HepG2 (cell line): ENCODE measurements around the gene BZW1. TPM values are rescaled to one million over a fixed set of nuclear protein-coding genes. Genes with fewer than 3 reads are reported as not detected.

Source experiments
- ATAC-seq: fragments of 200-7000 bp; cut with Tn5 transposase; 3 replicates; pipeline ENCODE4 v1.9.1; 2020; ENCODE audit warnings: mild to moderate bottlenecking, moderate library complexity
- BruUV-seq: library from RNA; stranded (reverse); fragments of 400-500 nt; replicated peaks from 2 replicates; lab custom pipeline; 2021; lab: Mats Ljungman, UMichigan
- CTCF ChIA-PET: fragments of 300-600 bp; formaldehyde crosslinking; extraction: SDS; loops from one replicate; lab custom pipeline; 2021; ENCODE audit warnings: low total read pairs, inconsistent platforms, low intra/inter-chr PET ratio; lab: Yijun Ruan, JAX
- POLR2A ChIA-PET: fragments of 350-600 bp; sonication (Branson Sonifier 250); formaldehyde crosslinking; loops from one replicate; lab custom pipeline; 2020; ENCODE audit warnings: antibody characterized with exemption, inconsistent platforms; lab: Yijun Ruan, JAX
- DNase-seq: peaks from one replicate; pipeline ENCODE4 v3.0.0-alpha.2; 2015; ENCODE audit warnings: low spot score
- FAIRE-seq: peaks from 3 replicates; lab custom pipeline; 2011; peaks lifted over from hg19 to GRCh38; lab: Jason Lieb, UNC
- H2AFZ ChIP-seq: one replicate; pipeline ENCODE4 v1.6.1; 2011; ENCODE audit warnings: low read length, inconsistent platforms
- H3K27ac ChIP-seq: fragments of 300-600 bp; 3 replicates; pipeline ENCODE4 v1.8.0; 2011; ENCODE audit warnings: mixed run types, mild to moderate bottlenecking, mixed read lengths, low read length, inconsistent platforms; ENCODE audit not compliant: insufficient read depth; ENCODE audit errors: extremely low read length
- H3K27me3 ChIP-seq, 2 experiments: fragments of 200-600 bp in 1 of 2; 2 replicates in 1 of 2; 3 replicates in 1 of 2; pipeline versions ENCODE4 v1.6.0 to v1.8.0; 2011; ENCODE audit warnings: low read length in 2 of 2, mild to moderate bottlenecking in 2 of 2, moderate library complexity in 2 of 2, inconsistent platforms in 1 of 2; ENCODE audit not compliant: insufficient read depth in 2 of 2, control insufficient read depth in 1 of 2
- H3K36me3 ChIP-seq, 2 experiments: fragments of 200-600 bp in 1 of 2; replicated peaks in 1 of 2; 2 replicates in 1 of 2; 3 replicates in 1 of 2; pipeline versions ENCODE4 v1.5.1 to v1.8.0; 2011; ENCODE audit warnings: low read length in 2 of 2, inconsistent platforms in 1 of 2; ENCODE audit not compliant: insufficient read depth in 2 of 2, control insufficient read depth in 1 of 2
- H3K4me1 ChIP-seq: 2 replicates; pipeline ENCODE4 v1.5.1; 2012; ENCODE audit warnings: low read length, inconsistent platforms; ENCODE audit not compliant: insufficient read depth
- H3K4me2 ChIP-seq: 2 replicates; pipeline ENCODE4 v1.6.0; 2011; ENCODE audit warnings: low read depth, low read length, inconsistent platforms
- H3K4me3 ChIP-seq, 3 experiments: fragments of 200-600 bp in 1 of 3; sonication (generic), shearing (Covaris generic) in 1 of 3; replicated peaks in 1 of 3; 2 replicates each; pipeline ENCODE4 v1.5.1; 2011 to 2016; ENCODE audit warnings: low read length in 3 of 3, inconsistent platforms in 2 of 3, low read depth in 2 of 3, mild to moderate bottlenecking in 2 of 3, control low read depth in 1 of 3, mixed read lengths in 1 of 3; ENCODE audit not compliant: insufficient read depth in 1 of 3
- H3K79me2 ChIP-seq: one replicate; pipeline ENCODE4 v1.6.1; 2011; ENCODE audit warnings: low read length, inconsistent platforms; ENCODE audit not compliant: insufficient read depth
- H3K9ac ChIP-seq: 2 replicates; pipeline ENCODE4 v1.6.0; 2011; ENCODE audit warnings: mild to moderate bottlenecking, low read depth, low read length, inconsistent platforms; ENCODE audit not compliant: insufficient read depth
- H3K9me3 ChIP-seq: 2 replicates; pipeline ENCODE4 v1.5.1; 2012; ENCODE audit warnings: mild to moderate bottlenecking, low read length
- H4K20me1 ChIP-seq: 2 replicates; pipeline ENCODE4 v1.6.0; 2011; ENCODE audit warnings: inconsistent platforms, mild to moderate bottlenecking, low read length, moderate library complexity; ENCODE audit not compliant: insufficient read depth
- KMT2A ChIP-seq: sonication (generic); formaldehyde crosslinking; IDR thresholded peaks from 2 replicates; pipeline ENCODE4 v1.4.0; 2020; ENCODE audit warnings: missing genetic modification reagents
- WGBS: methylation state at CpG from one replicate; pipeline ENCODE4 v1.1.6; 2017; ENCODE audit warnings: low lambda C conversion rate; 5-methylcytosine and 5-hydroxymethylcytosine counted together
- in situ Hi-C: cut with HindIII; loops from 2 replicates; pipeline ENCODE4 v1.10.0; 2017; ENCODE audit warnings: low pct_unique_long_range_greater_than_20kb; ENCODE audit not compliant: extremely low pct_ligation_motif_present
- intact Hi-C: fragments of 100-400 bp; cut with micrococcal nuclease; formaldehyde crosslinking; loops from one replicate; pipeline ENCODE4 v1.10.0; 2022; ENCODE audit not compliant: unreplicated experiment
- polyA plus RNA-seq, 8 experiments: library from polyadenylated mRNA; depleted of rRNA in 3 of 8; stranded (reverse) in 7 of 8; unstranded in 1 of 8; fragments of >200 nt; fragmentation: Illumina TruSeq in 4 of 8; extraction: Trizol in 4 of 8; gene quantifications; 2 replicates each; pipeline versions ENCODE4 v1.2.1 to v1.2.3, GENCODE V29; 2011 to 2016; ENCODE audit warnings: low read depth in 4 of 8, missing spikeins in 1 of 8, mixed read lengths in 1 of 8; ENCODE audit not compliant: insufficient read depth in 1 of 8
- total RNA-seq, 5 experiments: library from RNA; depleted of rRNA; stranded (reverse); fragments of >200 nt; fragmentation: Illumina TruSeq; extraction: Trizol; gene quantifications; 2 replicates each; pipeline ENCODE4 v1.2.3, GENCODE V29; 2016; ENCODE audit warnings: low read depth in 1 of 5
- TF ChIP-seq, protein P1 (sequence below): sonication (generic); formaldehyde crosslinking; IDR thresholded peaks from 2 replicates; pipeline ENCODE4 v1.4.0; 2020; ENCODE audit warnings: missing genetic modification reagents, mild to moderate bottlenecking, borderline replicate concordance
- TF ChIP-seq, protein P2 (sequence below): sonication (generic); formaldehyde crosslinking; IDR thresholded peaks from 2 replicates; pipeline ENCODE4 v1.5.1; 2020; ENCODE audit warnings: mild to moderate bottlenecking, missing genetic modification reagents
- TF ChIP-seq, protein P3 (sequence below): sonication (generic); formaldehyde crosslinking; IDR thresholded peaks from 2 replicates; pipeline ENCODE4 v1.5.0; 2020; ENCODE audit warnings: missing genetic modification reagents
- TF ChIP-seq, protein P4 (sequence below): sonication (generic); formaldehyde crosslinking; IDR thresholded peaks from 2 replicates; pipeline ENCODE4 v1.8.1; 2023; ENCODE audit warnings: mild to moderate bottlenecking, moderate library complexity, missing genetic modification reagents
- TF ChIP-seq, protein P5 (sequence below): sonication (generic); formaldehyde crosslinking; IDR thresholded peaks from 2 replicates; pipeline ENCODE4 v1.4.0; 2020; ENCODE audit warnings: missing genetic modification reagents, borderline replicate concordance

The BZW1 gene
- total and polyA plus RNA-seq, 2 of the 13 experiments (the other 11 are each of a cell fraction or from before 2014, with no cell fraction given), result 106 to 384 TPM

DNA sequence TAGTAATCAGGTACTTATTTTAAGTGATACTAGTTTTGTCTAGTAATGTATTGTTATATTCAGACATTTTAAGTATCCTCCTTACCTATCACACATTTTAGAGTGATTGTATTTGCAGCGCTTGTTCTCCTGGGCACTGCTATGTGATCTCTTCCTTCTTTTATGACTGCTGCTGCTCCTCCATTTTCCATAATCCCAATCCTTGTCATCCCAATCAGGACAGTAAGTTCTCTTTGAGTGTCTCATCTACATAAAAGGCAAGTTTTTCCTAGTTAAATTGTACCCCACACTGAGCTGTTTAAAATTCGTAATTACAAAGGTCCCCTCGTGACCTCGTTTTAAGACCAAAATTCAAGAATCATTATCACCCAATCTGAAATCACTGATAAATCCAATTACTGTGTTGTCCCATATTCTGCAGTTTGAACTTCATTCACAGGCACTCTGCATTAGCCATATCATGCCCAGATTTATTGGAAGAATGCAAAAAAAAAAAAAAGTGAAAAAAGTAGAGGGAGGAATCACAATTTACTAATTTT lies 50.0 kb downstream of the BZW1 start:
- POLR2A ChIA-PET, result interaction anchor here (1.6 kb wide), 1 partner anchor 17 kb away, joined by 7 read pairs; no protein-coding TSS in a partner anchor
- peaks cover 54% of the 10 kb centered on the region for H3K4me1 ChIP-seq
- DNase-seq (no peak), ATAC-seq (no peak), FAIRE-seq (no peak)
- peaks cover 12 to 45% of the 10 kb centered on the region in 2 experiments for H3K36me3 ChIP-seq
- peaks cover 65% of the 10 kb centered on the region for H4K20me1 ChIP-seq
- no peaks in the 10 kb centered on the region; a peak in 1 of 5 replicates for H3K27me3 ChIP-seq
- 0 out of 2 replicates have a peak, but pooled peaks have one; percentile 14 for TF ChIP-seq KMT2A (CRISPR knock-in tag)
- TF ChIP-seq, protein P1, sequence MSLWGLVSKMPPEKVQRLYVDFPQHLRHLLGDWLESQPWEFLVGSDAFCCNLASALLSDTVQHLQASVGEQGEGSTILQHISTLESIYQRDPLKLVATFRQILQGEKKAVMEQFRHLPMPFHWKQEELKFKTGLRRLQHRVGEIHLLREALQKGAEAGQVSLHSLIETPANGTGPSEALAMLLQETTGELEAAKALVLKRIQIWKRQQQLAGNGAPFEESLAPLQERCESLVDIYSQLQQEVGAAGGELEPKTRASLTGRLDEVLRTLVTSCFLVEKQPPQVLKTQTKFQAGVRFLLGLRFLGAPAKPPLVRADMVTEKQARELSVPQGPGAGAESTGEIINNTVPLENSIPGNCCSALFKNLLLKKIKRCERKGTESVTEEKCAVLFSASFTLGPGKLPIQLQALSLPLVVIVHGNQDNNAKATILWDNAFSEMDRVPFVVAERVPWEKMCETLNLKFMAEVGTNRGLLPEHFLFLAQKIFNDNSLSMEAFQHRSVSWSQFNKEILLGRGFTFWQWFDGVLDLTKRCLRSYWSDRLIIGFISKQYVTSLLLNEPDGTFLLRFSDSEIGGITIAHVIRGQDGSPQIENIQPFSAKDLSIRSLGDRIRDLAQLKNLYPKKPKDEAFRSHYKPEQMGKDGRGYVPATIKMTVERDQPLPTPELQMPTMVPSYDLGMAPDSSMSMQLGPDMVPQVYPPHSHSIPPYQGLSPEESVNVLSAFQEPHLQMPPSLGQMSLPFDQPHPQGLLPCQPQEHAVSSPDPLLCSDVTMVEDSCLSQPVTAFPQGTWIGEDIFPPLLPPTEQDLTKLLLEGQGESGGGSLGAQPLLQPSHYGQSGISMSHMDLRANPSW (CRISPR knock-in tag), result 0 out of 2 replicates have a peak, but pooled peaks have one; percentile 12
- TF ChIP-seq, protein P2, sequence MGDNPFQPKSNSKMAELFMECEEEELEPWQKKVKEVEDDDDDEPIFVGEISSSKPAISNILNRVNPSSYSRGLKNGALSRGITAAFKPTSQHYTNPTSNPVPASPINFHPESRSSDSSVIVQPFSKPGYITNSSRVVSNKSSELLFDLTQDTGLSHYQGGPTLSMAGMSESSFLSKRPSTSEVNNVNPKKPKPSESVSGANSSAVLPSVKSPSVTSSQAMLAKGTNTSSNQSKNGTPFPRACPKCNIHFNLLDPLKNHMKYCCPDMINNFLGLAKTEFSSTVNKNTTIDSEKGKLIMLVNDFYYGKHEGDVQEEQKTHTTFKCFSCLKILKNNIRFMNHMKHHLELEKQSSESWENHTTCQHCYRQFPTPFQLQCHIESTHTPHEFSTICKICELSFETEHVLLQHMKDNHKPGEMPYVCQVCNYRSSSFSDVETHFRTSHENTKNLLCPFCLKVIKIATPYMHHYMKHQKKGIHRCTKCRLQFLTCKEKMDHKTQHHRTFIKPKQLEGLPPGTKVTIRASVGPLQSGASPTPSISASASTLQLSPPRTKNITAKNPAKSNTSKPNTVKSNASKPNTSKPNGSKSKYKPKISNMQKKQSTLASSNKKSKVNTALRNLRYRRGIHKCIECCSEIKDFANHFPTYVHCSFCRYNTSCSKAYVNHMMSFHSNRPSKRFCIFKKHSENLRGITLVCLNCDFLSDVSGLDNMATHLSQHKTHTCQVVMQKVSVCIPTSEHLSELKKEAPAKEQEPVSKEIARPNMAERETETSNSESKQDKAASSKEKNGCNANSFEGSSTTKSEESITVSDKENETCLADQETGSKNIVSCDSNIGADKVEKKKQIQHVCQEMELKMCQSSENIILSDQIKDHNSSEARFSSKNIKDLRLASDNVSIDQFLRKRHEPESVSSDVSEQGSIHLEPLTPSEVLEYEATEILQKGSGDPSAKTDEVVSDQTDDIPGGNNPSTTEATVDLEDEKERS (CRISPR knock-in tag), result no peak
- TF ChIP-seq, protein P3, sequence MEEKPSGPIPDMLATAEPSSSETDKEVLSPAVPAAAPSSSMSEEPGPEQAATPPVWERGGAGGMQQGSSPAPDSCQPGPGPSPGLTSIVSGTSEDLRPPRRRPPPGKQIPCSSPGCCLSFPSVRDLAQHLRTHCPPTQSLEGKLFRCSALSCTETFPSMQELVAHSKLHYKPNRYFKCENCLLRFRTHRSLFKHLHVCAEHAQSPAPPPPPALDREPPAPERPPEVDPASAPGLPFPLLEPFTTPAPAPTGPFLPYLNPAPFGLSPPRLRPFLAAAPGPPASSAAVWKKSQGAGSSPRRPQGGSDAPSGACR, result 0 out of 2 replicates have a peak, but pooled peaks have one; percentile 28
- TF ChIP-seq, protein P4, sequence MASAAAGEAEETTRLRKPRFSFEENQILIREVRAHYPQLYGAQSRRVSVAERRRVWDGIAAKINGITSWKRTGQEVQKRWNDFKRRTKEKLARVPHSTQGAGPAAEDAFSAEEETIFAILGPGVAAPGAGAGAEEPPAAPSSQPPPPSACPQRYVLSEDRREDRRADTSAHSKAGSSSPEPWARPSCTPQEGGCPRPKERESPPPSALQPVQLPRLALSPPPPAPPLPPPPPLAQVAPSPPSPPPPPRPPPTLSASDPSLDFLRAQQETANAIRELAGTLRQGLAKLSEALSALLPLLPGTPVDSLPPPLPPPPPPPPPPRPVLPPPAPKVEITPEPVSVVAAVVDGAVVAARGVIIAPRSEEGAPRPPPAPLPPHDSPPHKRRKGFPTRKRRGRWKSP, result no peak
- TF ChIP-seq, protein P5, sequence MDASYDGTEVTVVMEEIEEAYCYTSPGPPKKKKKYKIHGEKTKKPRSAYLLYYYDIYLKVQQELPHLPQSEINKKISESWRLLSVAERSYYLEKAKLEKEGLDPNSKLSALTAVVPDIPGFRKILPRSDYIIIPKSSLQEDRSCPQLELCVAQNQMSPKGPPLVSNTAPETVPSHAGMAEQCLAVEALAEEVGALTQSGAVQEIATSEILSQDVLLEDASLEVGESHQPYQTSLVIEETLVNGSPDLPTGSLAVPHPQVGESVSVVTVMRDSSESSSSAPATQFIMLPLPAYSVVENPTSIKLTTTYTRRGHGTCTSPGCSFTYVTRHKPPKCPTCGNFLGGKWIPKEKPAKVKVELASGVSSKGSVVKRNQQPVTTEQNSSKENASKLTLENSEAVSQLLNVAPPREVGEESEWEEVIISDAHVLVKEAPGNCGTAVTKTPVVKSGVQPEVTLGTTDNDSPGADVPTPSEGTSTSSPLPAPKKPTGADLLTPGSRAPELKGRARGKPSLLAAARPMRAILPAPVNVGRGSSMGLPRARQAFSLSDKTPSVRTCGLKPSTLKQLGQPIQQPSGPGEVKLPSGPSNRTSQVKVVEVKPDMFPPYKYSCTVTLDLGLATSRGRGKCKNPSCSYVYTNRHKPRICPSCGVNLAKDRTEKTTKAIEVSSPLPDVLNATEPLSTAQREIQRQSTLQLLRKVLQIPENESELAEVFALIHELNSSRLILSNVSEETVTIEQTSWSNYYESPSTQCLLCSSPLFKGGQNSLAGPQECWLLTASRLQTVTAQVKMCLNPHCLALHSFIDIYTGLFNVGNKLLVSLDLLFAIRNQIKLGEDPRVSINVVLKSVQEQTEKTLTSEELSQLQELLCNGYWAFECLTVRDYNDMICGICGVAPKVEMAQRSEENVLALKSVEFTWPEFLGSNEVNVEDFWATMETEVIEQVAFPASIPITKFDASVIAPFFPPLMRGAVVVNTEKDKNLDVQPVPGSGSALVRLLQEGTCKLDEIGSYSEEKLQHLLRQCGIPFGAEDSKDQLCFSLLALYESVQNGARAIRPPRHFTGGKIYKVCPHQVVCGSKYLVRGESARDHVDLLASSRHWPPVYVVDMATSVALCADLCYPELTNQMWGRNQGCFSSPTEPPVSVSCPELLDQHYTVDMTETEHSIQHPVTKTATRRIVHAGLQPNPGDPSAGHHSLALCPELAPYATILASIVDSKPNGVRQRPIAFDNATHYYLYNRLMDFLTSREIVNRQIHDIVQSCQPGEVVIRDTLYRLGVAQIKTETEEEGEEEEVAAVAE, result no peak
- H3K9me3 ChIP-seq, result no peaks in the 10 kb centered on the region
- CTCF ChIA-PET, result no interaction called here
- peak overlapping the region; percentile 7 for H3K27ac ChIP-seq
- peak overlapping the region; percentile 100 for H3K9ac ChIP-seq
- 51% methylated on average over 4 of the region's 4 CpGs for WGBS
- in situ Hi-C loops (no loop called here), intact Hi-C loops (loop anchor here (2.0 to 5.0 kb wide), 2 partner anchors 34 to 49 kb away; no protein-coding TSS in a partner anchor)
- BruUV-seq, result no TSS peak
- peak overlapping the region; percentile 83 for H3K4me2 ChIP-seq
- H3K4me3 ChIP-seq, result peak overlapping the region; percentile 67 to 99 (median 91); a peak in 5 of 6 replicates
- H3K79me2 ChIP-seq, result peaks cover 77% of the 10 kb centered on the region
- H2AFZ ChIP-seq, result no peak overlapping the region
